Aorta (tissue), 5 donors: ENCODE results near the gene SERAC1. TPM values are rescaled to one million over a fixed set of nuclear protein-coding genes. Genes with fewer than 3 reads are reported as not detected.

ENCODE experiments used
- ATAC-seq: fragments of 200-7000 bp; cut with Tn5 transposase; one replicate; pipeline ENCODE4 v1.9.1; 2022; ENCODE audit warnings: moderate library complexity; ENCODE audit not compliant: low FRiP score
- DNase-seq, 2 donors: peaks; one replicate each; pipeline ENCODE4 v3.0.0-alpha.2; 2020
- H3K27ac ChIP-seq, 2 donors: one replicate each; pipeline ENCODE4 v1.5.1; 2013; ENCODE audit warnings: low read length in 2 of 2, mild to moderate bottlenecking in 2 of 2, moderate library complexity in 2 of 2, control low read depth in 1 of 2, inconsistent platforms in 1 of 2, low read depth in 1 of 2
- H3K27me3 ChIP-seq, 2 donors: one replicate each; pipeline ENCODE4 v1.6.1; 2013; ENCODE audit warnings: control low read depth in 1 of 2, low read length in 1 of 2, mild to moderate bottlenecking in 1 of 2, moderate library complexity in 1 of 2; ENCODE audit not compliant: insufficient read depth in 2 of 2, control insufficient read depth in 1 of 2
- H3K36me3 ChIP-seq, 2 donors: one replicate each; pipeline ENCODE4 v1.6.1; 2013; ENCODE audit warnings: control low read depth in 1 of 2, low read length in 1 of 2, mild to moderate bottlenecking in 1 of 2; ENCODE audit not compliant: insufficient read depth in 2 of 2, control insufficient read depth in 1 of 2
- H3K4me1 ChIP-seq, 2 donors: one replicate each; pipeline ENCODE4 v1.6.1; 2013; ENCODE audit warnings: low read length in 2 of 2, control low read depth in 1 of 2, mild to moderate bottlenecking in 1 of 2, moderate library complexity in 1 of 2; ENCODE audit not compliant: insufficient read depth in 2 of 2, control insufficient read depth in 1 of 2
- H3K4me3 ChIP-seq, 2 donors: one replicate each; pipeline ENCODE4 v1.5.1; 2013; ENCODE audit warnings: low read length in 2 of 2, control low read depth in 1 of 2, mild to moderate bottlenecking in 1 of 2
- H3K9me3 ChIP-seq: one replicate; pipeline ENCODE4 v1.6.1; 2013; ENCODE audit warnings: mild to moderate bottlenecking, low read length; ENCODE audit not compliant: control insufficient read depth
- WGBS, 2 donors: extraction: QIAGEN DNeasy Blood & Tissue Kit; methylation state at CpG; one replicate each; pipeline ENCODE4 v1.1.7; 2013; 5-methylcytosine and 5-hydroxymethylcytosine counted together
- intact Hi-C, 2 donors: fragments of 100-400 bp; cut with DNase I; formaldehyde crosslinking; loops; one replicate each; pipeline versions ENCODE4 v1.14.2 to v1.15.0; 2022
- polyA plus RNA-seq, 2 donors: library from polyadenylated mRNA; stranded (reverse); fragments of 200-250 nt; gene quantifications; one replicate each; pipeline ENCODE4 v1.2.3, GENCODE V29; 2013
- total RNA-seq, 2 donors: library from RNA; stranded (reverse); fragmentation: NEBNext Ultra II Directional; extraction: Animal tissue kit (Norgen Biotek cat#: 25700); gene quantifications; one replicate each; pipeline ENCODE4 v1.2.1, GENCODE V29; 2021
- donor health status: healthy with polysubstance abuse.
- donor health status: Bipolar disorder and iron deficiency.
- donor health status: DM: no; HTN: no; CAD: no.
- donor health status: DM: no; HTN: no; CAD: no.
- donor health status: DM: yes; HTN: yes; CAD: no.

Gene SERAC1
- total and polyA plus RNA-seq, 4 donors, result 5.6 to 13.1 (median 8.7) TPM

GRCh38 chr6:158072083-158072721 lies 95.9 kb downstream of the SERAC1 start:
- Histone ChIP-seq H3K4me1 (no peaks in the 10 kb centered on the region), H3K36me3 (peaks cover 0 to 5% of the 10 kb centered on the region in 2 donors), H3K27ac (no peak overlapping the region), H3K27me3 (no peaks in the 10 kb centered on the region), H3K9me3 (no peaks in the 10 kb centered on the region), H3K4me3 (no peak overlapping the region)
- ATAC-seq (peak; percentile 78), DNase-seq (peak; percentile 84 to 93)
- 17% methylated on average over 16 of the region's 16 CpGs for WGBS, 2 donors
- intact Hi-C loops, result loop anchor here in 1 of 2 donors (5.0 kb wide), 2 partner anchors 50 to 135 kb away; no protein-coding TSS in a partner anchor

- Histone ChIP-seq H3K36me3 (peaks cover 1 to 7% of the 10 kb centered on the region in 2 donors), H3K9me3 (no peaks in the 10 kb centered on the region), H3K4me3 (no peak overlapping the region), H3K27me3 (no peaks in the 10 kb centered on the region), H3K4me1 (no peaks in the 10 kb centered on the region), H3K27ac (peak overlapping the region in 1 of 2 donors; percentile 22)
- ATAC-seq (no peak), DNase-seq (peak in 1 of 2 donors; percentile 64)
- intact Hi-C loops, result loop anchor here (2.0 to 5.0 kb wide), 4 partner anchors 49 to 134 kb away; partner anchors contain the start of gene SYNJ2 (in 1 of the 2)
- 84% methylated on average over 34 of the region's 34 CpGs for WGBS, 2 donors
Measured at GRCh38 chr6:158071121-158072082, 96.7 kb downstream of the SERAC1 start.

- no peak for ATAC-seq
- H3K27ac ChIP-seq, result no peak overlapping the region
- DNase-seq, result peak in 1 of 2 donors; percentile 45
- intact Hi-C loops, result loop anchor here (2.0 to 5.0 kb wide), 4 partner anchors 48 to 133 kb away; partner anchors contain the start of gene SYNJ2 (in 1 of the 2)
- H3K36me3 ChIP-seq, result peaks cover 4 to 6% of the 10 kb centered on the region in 2 donors
- H3K4me1 ChIP-seq, result no peaks in the 10 kb centered on the region
- H3K4me3 ChIP-seq, result no peak overlapping the region
- 89 to 93% methylated on average over 10 of the region's 10 CpGs for WGBS, 2 donors
- no peaks in the 10 kb centered on the region for H3K27me3 ChIP-seq
- H3K9me3 ChIP-seq, result no peaks in the 10 kb centered on the region
Measured at GRCh38 chr6:158070513-158070912, 97.5 kb downstream of the SERAC1 start.

GRCh38 chr6:158069800-158070195 lies 98.3 kb downstream of the SERAC1 start:
- ATAC-seq, result no peak
- peaks cover 4 to 9% of the 10 kb centered on the region in 2 donors for H3K36me3 ChIP-seq
- no peaks in the 10 kb centered on the region for H3K4me1 ChIP-seq
- DNase-seq, result no peak
- intact Hi-C loops, result loop anchor here (2.0 to 10.0 kb wide), 6 partner anchors 47 to 305 kb away; partner anchors contain the start of gene SYNJ2 (in 1 of the 2)
- H3K4me3 ChIP-seq, result no peak overlapping the region
- H3K27me3 ChIP-seq, result no peaks in the 10 kb centered on the region
- 66 to 71% methylated on average over 6 of the region's 6 CpGs for WGBS, 2 donors
- no peak overlapping the region for H3K27ac ChIP-seq
- no peaks in the 10 kb centered on the region for H3K9me3 ChIP-seq

- H3K4me3 ChIP-seq, result no peak overlapping the region
- intact Hi-C loops, result loop anchor here (5.0 to 10.0 kb wide), 2 partner anchors 67 to 304 kb away; no protein-coding TSS in a partner anchor
- ATAC-seq, result peak; percentile 73
- H3K9me3 ChIP-seq, result no peaks in the 10 kb centered on the region
- DNase-seq, result peak; percentile 81 to 82
- WGBS, 2 donors, result 59 to 60% methylated on average over 14 of the region's 14 CpGs
- peak overlapping the region; percentile 24 to 45 for H3K27ac ChIP-seq
- H3K4me1 ChIP-seq, result no peaks in the 10 kb centered on the region
- H3K27me3 ChIP-seq, result no peaks in the 10 kb centered on the region
- H3K36me3 ChIP-seq, result peaks cover 4 to 10% of the 10 kb centered on the region in 2 donors
Measured at GRCh38 chr6:158068893-158069799, 98.9 kb downstream of the SERAC1 start.

GRCh38 chr6:158068156-158068892 lies 99.7 kb downstream of the SERAC1 start:
- H3K4me3 ChIP-seq, result no peak overlapping the region
- DNase-seq (peak in 1 of 2 donors; percentile 63), ATAC-seq (no peak)
- intact Hi-C loops, result loop anchor here (5.0 to 10.0 kb wide), 2 partner anchors 66 to 304 kb away; no protein-coding TSS in a partner anchor
- WGBS, 2 donors, result 82% methylated on average over 10 of the region's 10 CpGs
- H3K27ac ChIP-seq, result peak overlapping the region in 1 of 2 donors; percentile 45
- H3K9me3 ChIP-seq, result no peaks in the 10 kb centered on the region
- H3K27me3 ChIP-seq, result no peaks in the 10 kb centered on the region
- no peaks in the 10 kb centered on the region for H3K4me1 ChIP-seq
- H3K36me3 ChIP-seq, result peaks cover 4 to 10% of the 10 kb centered on the region in 2 donors

- H3K36me3 ChIP-seq, result peaks cover 4 to 10% of the 10 kb centered on the region in 2 donors
- no peak overlapping the region for H3K4me3 ChIP-seq
- H3K27me3 ChIP-seq, result no peaks in the 10 kb centered on the region
- ATAC-seq, result no peak
- WGBS, 2 donors, result 89% methylated on average over 10 of the region's 10 CpGs
- H3K4me1 ChIP-seq, result no peaks in the 10 kb centered on the region
- intact Hi-C loops, result loop anchor here (5.0 to 10.0 kb wide), 2 partner anchors 65 to 303 kb away; no protein-coding TSS in a partner anchor
- no peaks in the 10 kb centered on the region for H3K9me3 ChIP-seq
- DNase-seq, result no peak
- no peak overlapping the region for H3K27ac ChIP-seq
Measured at GRCh38 chr6:158067436-158068015, 100.5 kb downstream of the SERAC1 start.
